ENCODE results near the gene CTDNEP1.

Gene CTDNEP1

DNA sequence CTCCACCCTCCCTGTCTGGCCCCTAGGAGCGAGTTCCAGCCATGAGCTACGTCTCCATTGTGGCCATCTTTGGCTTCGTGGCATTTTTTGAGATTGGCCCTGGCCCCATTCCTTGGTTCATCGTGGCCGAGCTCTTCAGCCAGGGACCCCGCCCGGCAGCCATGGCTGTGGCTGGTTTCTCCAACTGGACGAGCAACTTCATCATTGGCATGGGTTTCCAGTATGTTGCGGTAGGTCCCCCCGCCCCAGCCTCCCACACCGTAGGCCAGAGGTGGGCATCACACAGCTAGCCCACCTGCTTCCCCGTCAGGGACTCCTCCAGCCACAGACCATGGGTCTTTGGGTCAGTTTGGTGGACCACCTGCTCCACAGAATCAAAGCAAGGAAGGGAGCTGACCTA is 34.1 kb upstream of the CTDNEP1 start:
- DNase-seq (ENCODE audit: low spot score): no peak
- TF ChIP-seq, protein P1, sequence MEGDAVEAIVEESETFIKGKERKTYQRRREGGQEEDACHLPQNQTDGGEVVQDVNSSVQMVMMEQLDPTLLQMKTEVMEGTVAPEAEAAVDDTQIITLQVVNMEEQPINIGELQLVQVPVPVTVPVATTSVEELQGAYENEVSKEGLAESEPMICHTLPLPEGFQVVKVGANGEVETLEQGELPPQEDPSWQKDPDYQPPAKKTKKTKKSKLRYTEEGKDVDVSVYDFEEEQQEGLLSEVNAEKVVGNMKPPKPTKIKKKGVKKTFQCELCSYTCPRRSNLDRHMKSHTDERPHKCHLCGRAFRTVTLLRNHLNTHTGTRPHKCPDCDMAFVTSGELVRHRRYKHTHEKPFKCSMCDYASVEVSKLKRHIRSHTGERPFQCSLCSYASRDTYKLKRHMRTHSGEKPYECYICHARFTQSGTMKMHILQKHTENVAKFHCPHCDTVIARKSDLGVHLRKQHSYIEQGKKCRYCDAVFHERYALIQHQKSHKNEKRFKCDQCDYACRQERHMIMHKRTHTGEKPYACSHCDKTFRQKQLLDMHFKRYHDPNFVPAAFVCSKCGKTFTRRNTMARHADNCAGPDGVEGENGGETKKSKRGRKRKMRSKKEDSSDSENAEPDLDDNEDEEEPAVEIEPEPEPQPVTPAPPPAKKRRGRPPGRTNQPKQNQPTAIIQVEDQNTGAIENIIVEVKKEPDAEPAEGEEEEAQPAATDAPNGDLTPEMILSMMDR (IDR thresholded peaks at IDR 0.05; ENCODE audit: borderline replicate concordance, control extremely low read depth, extremely low read depth, insufficient read depth, missing control alignments): no peak
- in situ Hi-C loops (cut with MboI; ENCODE audit: low sequenced_read_pairs, unreplicated experiment): loop anchor here (25.0 kb wide), 1 partner anchor 248 kb away; the partner anchor contains the start of genes SLC16A11 and SLC16A13

DNA sequence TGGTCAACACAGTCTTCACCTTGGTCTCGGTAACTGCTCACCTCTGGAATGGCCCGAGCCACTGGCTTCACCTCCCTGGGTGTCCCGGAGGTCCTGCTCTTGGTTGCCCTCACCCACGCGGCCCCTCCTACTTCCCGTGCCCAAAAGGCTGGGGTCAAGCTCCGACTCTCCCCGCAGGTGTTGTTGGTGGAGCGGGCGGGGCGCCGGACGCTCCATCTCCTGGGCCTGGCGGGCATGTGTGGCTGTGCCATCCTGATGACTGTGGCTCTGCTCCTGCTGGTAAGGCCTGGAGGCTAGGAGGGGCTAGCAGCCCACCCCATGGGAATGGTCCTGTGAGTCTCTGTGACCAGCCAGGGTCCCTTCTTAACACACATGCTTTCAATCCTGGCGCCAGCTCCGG is 33.4 kb upstream of the CTDNEP1 start:
- in situ Hi-C loops (cut with MboI; ENCODE audit: low sequenced_read_pairs, unreplicated experiment): loop anchor here (25.0 kb wide), 1 partner anchor 248 kb away; the partner anchor contains the start of genes SLC16A11 and SLC16A13
- TF ChIP-seq, protein P1 (IDR thresholded peaks at IDR 0.05; ENCODE audit: borderline replicate concordance, control extremely low read depth, extremely low read depth, insufficient read depth, missing control alignments): no peak
- DNase-seq (ENCODE audit: low spot score): no peak

DNA sequence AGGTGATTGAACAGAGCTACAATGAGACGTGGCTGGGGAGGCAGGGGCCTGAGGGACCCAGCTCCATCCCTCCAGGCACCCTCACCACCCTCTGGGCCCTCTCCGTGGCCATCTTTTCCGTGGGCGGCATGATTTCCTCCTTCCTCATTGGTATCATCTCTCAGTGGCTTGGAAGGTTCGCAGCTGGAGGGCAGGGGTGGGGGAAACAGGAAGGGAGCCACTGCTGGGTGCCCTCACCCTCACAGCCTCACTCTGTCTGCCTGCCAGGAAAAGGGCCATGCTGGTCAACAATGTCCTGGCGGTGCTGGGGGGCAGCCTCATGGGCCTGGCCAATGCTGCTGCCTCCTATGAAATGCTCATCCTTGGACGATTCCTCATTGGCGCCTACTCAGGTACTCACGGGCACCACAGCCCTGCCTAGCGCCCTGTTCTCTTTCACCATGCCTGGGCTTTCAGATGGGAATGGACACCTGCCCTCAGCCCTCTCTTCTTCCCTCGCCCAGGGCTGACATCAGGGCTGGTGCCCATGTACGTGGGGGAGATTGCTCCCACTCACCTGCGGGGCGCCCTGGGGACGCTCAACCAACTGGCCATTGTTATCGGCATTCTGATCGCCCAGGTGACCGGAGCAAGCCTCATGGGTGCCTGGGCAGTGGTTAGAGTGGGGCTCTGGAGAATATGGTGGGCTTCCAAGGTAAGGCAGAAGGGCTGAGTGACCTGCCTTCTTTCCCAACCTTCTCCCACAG is 32.1 kb upstream of the CTDNEP1 start:
- DNase-seq (ENCODE audit: low spot score): peak; percentile 12
- in situ Hi-C loops (cut with MboI; ENCODE audit: low sequenced_read_pairs, unreplicated experiment): loop anchor here (25.0 kb wide), 1 partner anchor 246 kb away; the partner anchor contains the start of genes SLC16A11 and SLC16A13
- TF ChIP-seq, protein P1 (IDR thresholded peaks at IDR 0.05; ENCODE audit: borderline replicate concordance, control extremely low read depth, extremely low read depth, insufficient read depth, missing control alignments): no peak

DNA sequence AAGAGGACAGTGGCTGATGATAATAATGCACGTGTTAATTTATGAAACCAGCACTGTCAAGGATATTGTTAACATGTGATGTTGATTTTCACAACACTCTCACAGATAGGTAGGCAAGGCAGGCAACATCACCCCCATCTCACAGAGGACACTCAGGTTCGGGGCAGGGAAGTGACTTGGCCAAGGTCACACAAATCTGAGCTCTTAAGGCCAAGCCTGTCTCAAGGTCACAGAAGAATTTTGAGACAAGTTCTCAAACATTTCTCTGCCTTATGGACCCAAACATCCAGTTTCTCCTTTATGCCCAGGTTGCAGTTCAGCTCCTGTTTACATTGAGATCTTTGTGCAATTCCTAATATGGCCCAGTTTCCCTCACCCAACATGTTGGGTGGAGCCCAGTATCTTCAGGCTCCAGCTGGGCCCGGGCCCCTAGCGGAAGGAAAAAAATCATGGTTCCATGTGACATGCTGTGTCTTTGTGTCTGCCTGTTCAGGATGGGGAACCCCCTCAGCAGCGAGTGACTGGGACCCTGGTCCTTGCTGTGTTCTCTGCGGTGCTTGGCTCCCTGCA is 31.3 kb upstream of the CTDNEP1 start:
- DNase-seq (ENCODE audit: low spot score): no peak
- in situ Hi-C loops (cut with MboI; ENCODE audit: low sequenced_read_pairs, unreplicated experiment): loop anchor here (25.0 kb wide), 1 partner anchor 246 kb away; the partner anchor contains the start of genes SLC16A11 and SLC16A13
- TF ChIP-seq, protein P1 (IDR thresholded peaks at IDR 0.05; ENCODE audit: borderline replicate concordance, control extremely low read depth, extremely low read depth, insufficient read depth, missing control alignments): no peak

DNA sequence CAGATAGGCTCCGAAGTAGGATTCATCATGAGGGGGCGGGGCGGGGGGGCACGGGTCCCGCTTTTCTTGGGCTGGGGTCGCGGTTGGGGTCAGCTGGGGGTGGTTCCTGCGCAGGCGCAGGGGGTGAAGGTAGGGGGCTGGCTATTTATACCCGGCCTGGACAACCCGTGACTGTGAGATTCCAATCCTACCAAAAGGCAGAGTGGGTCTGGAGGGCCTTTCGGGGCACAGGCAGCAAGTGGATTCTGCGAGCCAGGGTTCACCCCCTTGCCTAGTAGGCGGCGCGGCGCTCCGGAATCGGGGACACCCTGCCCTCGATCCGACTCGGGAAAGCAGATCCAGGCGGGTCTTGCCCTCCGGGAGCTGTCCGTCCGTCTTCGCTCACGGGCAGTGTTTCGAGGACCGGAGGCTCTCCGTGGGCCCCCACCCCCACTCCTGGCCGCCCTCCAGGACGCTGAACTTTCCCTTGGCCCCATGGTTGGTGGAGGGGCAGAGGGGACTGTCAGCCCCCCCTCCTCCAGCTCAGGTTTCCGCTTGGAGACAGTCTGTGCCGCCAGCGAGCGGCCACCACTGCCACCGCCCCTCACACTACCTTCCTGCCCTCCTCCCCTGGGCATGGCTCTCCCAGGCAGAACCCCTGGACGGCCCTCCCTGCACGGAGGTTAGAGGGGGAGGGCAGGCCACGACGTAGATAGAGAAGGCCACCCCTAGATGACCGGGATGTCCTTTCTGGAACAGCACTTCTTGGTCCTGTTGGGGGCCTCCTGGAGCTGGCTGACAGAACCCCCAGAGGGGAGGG is 30.6 kb upstream of the CTDNEP1 start:
- peak; percentile 37 for DNase-seq (ENCODE audit: low spot score)
- in situ Hi-C loops (cut with MboI; ENCODE audit: low sequenced_read_pairs, unreplicated experiment): loop anchor here (25.0 kb wide), 1 partner anchor 245 kb away; the partner anchor contains the start of genes SLC16A11 and SLC16A13
- TF ChIP-seq, protein P1 (IDR thresholded peaks at IDR 0.05; ENCODE audit: borderline replicate concordance, control extremely low read depth, extremely low read depth, insufficient read depth, missing control alignments): no peak
